GM23338 (cell line): Measurements from ENCODE around the gene RAP1GAP.

Experiments used
- CREB1 ChIP-seq: fragments of 250-450 bp; sonication (Bioruptor Pico); IDR thresholded peaks from 2 replicates; pipeline ENCODE4 v1.5.0; 2020; ENCODE audit warnings: low read depth, mild to moderate bottlenecking, moderate library complexity
- CTCF ChIP-seq, 2 experiments: fragments of 200-600 bp in 1 of 2; sonication (generic) in 1 of 2; conservative IDR thresholded peaks; 2 replicates each; pipeline versions ENCODE4 v1.5.1 to v1.6.1; 2016 to 2017; ENCODE audit warnings: antibody characterized with exemption in 2 of 2, low read depth in 2 of 2, mild to moderate bottlenecking in 2 of 2, moderate library complexity in 1 of 2
- EZH2 ChIP-seq: fragments of 200-600 bp; sonication (generic); IDR thresholded peaks from one replicate; pipeline ENCODE4 v1.8.0; 2017; ENCODE audit warnings: antibody characterized with exemption, mild to moderate bottlenecking, low read depth; ENCODE audit not compliant: unreplicated experiment
- EZH2phosphoT487 ChIP-seq: fragments of 200-600 bp; sonication (generic); IDR thresholded peaks from one replicate; pipeline ENCODE4 v1.8.1; 2018; ENCODE audit warnings: antibody characterized with exemption; ENCODE audit not compliant: unreplicated experiment
- JUNB ChIP-seq: IDR thresholded peaks from one replicate; pipeline ENCODE4 v1.6.1; 2016; ENCODE audit warnings: antibody characterized with exemption; ENCODE audit not compliant: unreplicated experiment
- NANOG ChIP-seq: IDR thresholded peaks from 2 replicates; pipeline ENCODE4 v1.6.1; 2016; ENCODE audit warnings: antibody characterized with exemption, borderline replicate concordance
- POLR2AphosphoS5 ChIP-seq: IDR thresholded peaks from 2 replicates; pipeline ENCODE4 v1.6.1; 2016; ENCODE audit warnings: antibody characterized with exemption, low read depth
- REST ChIP-seq: IDR thresholded peaks from one replicate; pipeline ENCODE4 v1.6.1; 2018; ENCODE audit warnings: antibody characterized with exemption; ENCODE audit not compliant: unreplicated experiment
- STAT1 ChIP-seq: IDR thresholded peaks from one replicate; pipeline ENCODE4 v1.6.1; 2016; ENCODE audit warnings: antibody characterized with exemption; ENCODE audit not compliant: unreplicated experiment
- ZNF114 ChIP-seq: fragments of 250-450 bp; sonication (Bioruptor Pico); IDR thresholded peaks from 2 replicates; pipeline ENCODE4 v1.5.0; 2020; ENCODE audit warnings: mild to moderate bottlenecking, moderate library complexity
- ZNF331 ChIP-seq: fragments of 250-450 bp; sonication (Bioruptor Pico); IDR thresholded peaks from 2 replicates; pipeline ENCODE4 v1.5.0; 2020; ENCODE audit warnings: low read depth, mild to moderate bottlenecking, moderate library complexity
- TF ChIP-seq, protein P1 (sequence below): IDR thresholded peaks from 2 replicates; pipeline ENCODE4 v1.6.1; 2016; ENCODE audit warnings: antibody characterized with exemption

DNA sequence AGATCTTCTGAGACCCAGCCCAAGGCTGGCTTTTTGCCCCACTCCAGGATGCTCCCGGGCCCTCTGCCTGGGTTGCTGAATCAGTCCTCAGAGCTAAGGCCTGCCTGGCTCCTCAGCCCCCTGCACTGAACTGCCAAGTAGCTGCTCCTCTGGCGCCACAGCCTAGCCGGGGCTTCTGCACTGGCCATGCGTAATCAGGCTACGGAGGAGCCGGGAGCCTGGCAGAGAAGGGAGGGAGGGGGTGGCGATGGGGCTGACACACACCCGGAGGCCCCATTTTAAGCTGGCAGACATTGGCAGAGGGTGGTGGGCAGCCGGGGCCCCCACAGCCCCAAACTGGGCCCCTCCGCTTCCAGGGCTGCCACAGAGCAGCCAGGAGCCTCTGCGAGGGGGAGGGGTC is 121.3 kb downstream of the RAP1GAP start:
- TF ChIP-seq, protein P1, sequence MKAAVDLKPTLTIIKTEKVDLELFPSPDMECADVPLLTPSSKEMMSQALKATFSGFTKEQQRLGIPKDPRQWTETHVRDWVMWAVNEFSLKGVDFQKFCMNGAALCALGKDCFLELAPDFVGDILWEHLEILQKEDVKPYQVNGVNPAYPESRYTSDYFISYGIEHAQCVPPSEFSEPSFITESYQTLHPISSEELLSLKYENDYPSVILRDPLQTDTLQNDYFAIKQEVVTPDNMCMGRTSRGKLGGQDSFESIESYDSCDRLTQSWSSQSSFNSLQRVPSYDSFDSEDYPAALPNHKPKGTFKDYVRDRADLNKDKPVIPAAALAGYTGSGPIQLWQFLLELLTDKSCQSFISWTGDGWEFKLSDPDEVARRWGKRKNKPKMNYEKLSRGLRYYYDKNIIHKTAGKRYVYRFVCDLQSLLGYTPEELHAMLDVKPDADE: no peak
- TF ChIP-seq CTCF (conservative IDR thresholded peaks at IDR 0.05; ENCODE audit: low read depth in 2 of 2) (no peak), POLR2AphosphoS5 (no peak), REST (no peak), EZH2 (no peak), ZNF114 (CRISPR knock-in tag) (no peak), CREB1 (CRISPR knock-in tag) (no peak), EZH2phosphoT487 (no peak), STAT1 (no peak), JUNB (no peak), ZNF331 (CRISPR knock-in tag) (no peak), NANOG (no peak)
